Measurements from ENCODE around the gene TRIP10. TPM values are rescaled to one million over a fixed set of nuclear protein-coding genes. Genes with fewer than 3 reads are reported as not detected.

TRIP10 gene
- total and polyA plus RNA-seq, 10 of the 15 experiments (the other 5 are each of a cell fraction or from before 2014, with no cell fraction given) = 0.79 to 54.5 (median 32.5) TPM

DNA sequence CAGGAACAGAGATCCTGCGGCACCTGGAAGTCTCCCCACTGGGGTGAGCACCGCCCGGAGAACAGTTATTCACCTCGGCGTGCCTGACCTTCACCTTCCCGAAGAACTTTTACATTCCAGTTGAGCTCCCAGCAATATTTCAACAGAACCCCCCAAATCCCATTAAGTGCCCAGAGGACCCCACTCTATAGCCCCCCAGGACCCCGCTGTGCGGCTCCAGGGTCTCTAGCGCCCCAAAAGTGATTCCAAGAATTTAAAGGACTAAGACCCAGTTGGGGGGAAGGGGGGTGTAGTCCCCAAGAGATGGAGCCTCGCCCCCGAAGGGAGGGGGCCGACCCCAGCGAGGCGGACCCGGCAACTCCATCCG, 2.6 kb upstream of the TRIP10 start:
- TF ChIP-seq PAX5 (IDR thresholded peaks at IDR 0.05; ENCODE audit: borderline replicate concordance, low read depth, low read length) (0 out of 2 replicates have a peak, but pooled peaks have one; percentile 3), MXI1 (IDR thresholded peaks at IDR 0.05; ENCODE audit: low read depth, low read length) (peak; percentile 9; the same call in 1 of the 2 replicates), RELA (IDR thresholded peaks at IDR 0.05; ENCODE audit: borderline replicate concordance, partially characterized antibody) (no peak), PML (IDR thresholded peaks at IDR 0.05; ENCODE audit: low read length) (0 out of 2 replicates have a peak, but pooled peaks have one; percentile 20), MEF2B (IDR thresholded peaks at IDR 0.05; ENCODE audit: partially characterized antibody, poor library complexity, severe bottlenecking) (peak; percentile 51), FOXM1 (IDR thresholded peaks at IDR 0.05; ENCODE audit: low read depth, low read length) (0 out of 2 replicates have a peak, but pooled peaks have one; percentile 56), RBBP5 (conservative IDR thresholded peaks at IDR 0.05) (no peak), SREBF1 (IDR thresholded peaks at IDR 0.05; ENCODE audit: low read length) (no peak), STAT3 (IDR thresholded peaks at IDR 0.05; ENCODE audit: low read depth, low read length) (no peak), TARDBP (IDR thresholded peaks at IDR 0.05; ENCODE audit: borderline replicate concordance) (0 out of 2 replicates have a peak, but pooled peaks have one; percentile 13)
- TF ChIP-seq, protein P1, sequence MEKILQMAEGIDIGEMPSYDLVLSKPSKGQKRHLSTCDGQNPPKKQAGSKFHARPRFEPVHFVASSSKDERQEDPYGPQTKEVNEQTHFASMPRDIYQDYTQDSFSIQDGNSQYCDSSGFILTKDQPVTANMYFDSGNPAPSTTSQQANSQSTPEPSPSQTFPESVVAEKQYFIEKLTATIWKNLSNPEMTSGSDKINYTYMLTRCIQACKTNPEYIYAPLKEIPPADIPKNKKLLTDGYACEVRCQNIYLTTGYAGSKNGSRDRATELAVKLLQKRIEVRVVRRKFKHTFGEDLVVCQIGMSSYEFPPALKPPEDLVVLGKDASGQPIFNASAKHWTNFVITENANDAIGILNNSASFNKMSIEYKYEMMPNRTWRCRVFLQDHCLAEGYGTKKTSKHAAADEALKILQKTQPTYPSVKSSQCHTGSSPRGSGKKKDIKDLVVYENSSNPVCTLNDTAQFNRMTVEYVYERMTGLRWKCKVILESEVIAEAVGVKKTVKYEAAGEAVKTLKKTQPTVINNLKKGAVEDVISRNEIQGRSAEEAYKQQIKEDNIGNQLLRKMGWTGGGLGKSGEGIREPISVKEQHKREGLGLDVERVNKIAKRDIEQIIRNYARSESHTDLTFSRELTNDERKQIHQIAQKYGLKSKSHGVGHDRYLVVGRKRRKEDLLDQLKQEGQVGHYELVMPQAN (conservative IDR thresholded peaks at IDR 0.05) = 0 out of 2 replicates have a peak, but pooled peaks have one; percentile 59
- under 1% methylated on average over 16 of the region's 16 CpGs for WGBS (ENCODE audit: insufficient coverage, insufficient replicate concordance, low lambda C conversion rate, missing lambda C conversion rate)
- H3K4me2 ChIP-seq (ENCODE audit: control insufficient read depth, insufficient read depth) = peak overlapping the region; percentile 94
- H3K36me3 ChIP-seq (ENCODE audit: control insufficient read depth in 2 of 2, insufficient read depth in 2 of 2, low read length in 1 of 2) = no peaks in the 10 kb centered on the region; a peak in 2 of 4 replicates
- H2AFZ ChIP-seq (ENCODE audit: control insufficient read depth, low read depth, low read length) = peak overlapping the region; percentile 90
- H3K27me3 ChIP-seq (replicated peaks in 1 of 2; ENCODE audit: control insufficient read depth in 2 of 2, insufficient read depth in 2 of 2, low read length in 1 of 2) = no peaks in the 10 kb centered on the region
- DNase-seq (ENCODE audit: low read depth, low spot score) = no peak
- no peak for FAIRE-seq
- CTCF ChIA-PET = interaction anchor here (0.6 to 5.5 kb wide), 28 partner anchors 8 to 611 kb away, joined by 3 to 104 read pairs (median 6); partner anchors contain the start of genes C3, SH2D3A and VAV1
- H3K79me2 ChIP-seq (ENCODE audit: control insufficient read depth, insufficient read depth, low read length) = peaks cover 41% of the 10 kb centered on the region
- peak; percentile 48 for ATAC-seq
- H3K9ac ChIP-seq (ENCODE audit: control insufficient read depth, insufficient read depth, low read length) = peak overlapping the region; percentile 96
- no TSS peak for BruUV-seq (replicated peaks)
- H3K27ac ChIP-seq (ENCODE audit: control insufficient read depth, insufficient read depth) = peak overlapping the region; percentile 92
- H3K4me3 ChIP-seq = peak overlapping the region; percentile 100
- H3K4me1 ChIP-seq (ENCODE audit: control insufficient read depth, insufficient read depth, low read length) = peaks cover 30% of the 10 kb centered on the region
- no peaks in the 10 kb centered on the region for H4K20me1 ChIP-seq (ENCODE audit: control insufficient read depth, insufficient read depth)
- no peaks in the 10 kb centered on the region for H3K9me3 ChIP-seq (replicated peaks; ENCODE audit: control insufficient read depth, insufficient read depth, low read length)
- in situ Hi-C loops (cut with MboI) (loop anchor here (5.0 kb wide), 2 partner anchors 125 to 220 kb away; no protein-coding TSS in a partner anchor), intact Hi-C loops (cut with micrococcal nuclease; ENCODE audit: unreplicated experiment) (loop anchor here (1.0 to 2.0 kb wide), 4 partner anchors 64 to 146 kb away; partner anchors contain the start of genes CD70 and TNFSF14)
- POLR2A ChIA-PET = interaction anchor here (0.5 to 4.0 kb wide), 15 partner anchors 8 to 457 kb away, joined by 3 to 25 read pairs (median 4); partner anchors contain the start of genes C3, SH2D3A, TNFSF14 and VAV1
- RAD21 ChIA-PET (ENCODE audit: unreplicated experiment) = interaction anchor here (0.5 to 5.1 kb wide), 26 partner anchors 9 to 277 kb away, joined by 3 to 76 read pairs (median 6); partner anchors contain the start of genes SLC25A23, TNFSF14 and VAV1
- SMC1A ChIA-PET (ENCODE audit: uncharacterized antibody, unreplicated experiment) = interaction anchor here (0.6 to 4.0 kb wide), 24 partner anchors 8 to 220 kb away, joined by 3 to 55 read pairs (median 6); partner anchors contain the start of gene VAV1

All from GM12878 (cell line).